ENCODE results near the gene CDK2.

- TF ChIP-seq, protein P1, sequence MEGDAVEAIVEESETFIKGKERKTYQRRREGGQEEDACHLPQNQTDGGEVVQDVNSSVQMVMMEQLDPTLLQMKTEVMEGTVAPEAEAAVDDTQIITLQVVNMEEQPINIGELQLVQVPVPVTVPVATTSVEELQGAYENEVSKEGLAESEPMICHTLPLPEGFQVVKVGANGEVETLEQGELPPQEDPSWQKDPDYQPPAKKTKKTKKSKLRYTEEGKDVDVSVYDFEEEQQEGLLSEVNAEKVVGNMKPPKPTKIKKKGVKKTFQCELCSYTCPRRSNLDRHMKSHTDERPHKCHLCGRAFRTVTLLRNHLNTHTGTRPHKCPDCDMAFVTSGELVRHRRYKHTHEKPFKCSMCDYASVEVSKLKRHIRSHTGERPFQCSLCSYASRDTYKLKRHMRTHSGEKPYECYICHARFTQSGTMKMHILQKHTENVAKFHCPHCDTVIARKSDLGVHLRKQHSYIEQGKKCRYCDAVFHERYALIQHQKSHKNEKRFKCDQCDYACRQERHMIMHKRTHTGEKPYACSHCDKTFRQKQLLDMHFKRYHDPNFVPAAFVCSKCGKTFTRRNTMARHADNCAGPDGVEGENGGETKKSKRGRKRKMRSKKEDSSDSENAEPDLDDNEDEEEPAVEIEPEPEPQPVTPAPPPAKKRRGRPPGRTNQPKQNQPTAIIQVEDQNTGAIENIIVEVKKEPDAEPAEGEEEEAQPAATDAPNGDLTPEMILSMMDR (IDR thresholded peaks at IDR 0.05) = no peak
- TF ChIP-seq POLR2A (IDR thresholded peaks at IDR 0.05) (no peak), POLR2AphosphoS5 (IDR thresholded peaks at IDR 0.05) (no peak)
These were observed 28.6 kb upstream of the CDK2 start for GRCh38 chr12:55937981-55938380.

Data from gastroesophageal sphincter (tissue), 3 donors.